ENCODE data around the gene SELENOI.

SELENOI gene

DNA sequence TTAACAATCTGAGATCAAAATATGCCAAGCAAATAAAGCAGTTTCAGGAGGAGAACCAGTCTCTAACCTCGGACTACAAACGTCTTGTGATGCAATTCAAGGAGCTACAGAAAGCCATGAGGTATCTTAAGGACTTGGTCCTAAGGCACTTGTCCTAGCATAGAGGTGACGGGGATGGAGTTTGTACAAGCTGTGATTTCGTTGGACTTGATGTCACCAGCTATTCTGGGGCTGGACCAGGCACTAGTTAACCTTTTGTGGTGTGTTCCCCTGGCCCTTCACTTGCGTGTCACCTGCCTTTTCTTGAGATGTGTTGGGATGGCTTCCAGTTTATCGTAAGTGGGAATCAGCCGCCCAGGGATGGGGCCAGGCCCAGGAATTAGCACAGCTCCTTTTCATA lies 98.3 kb downstream of the SELENOI start:
- no peak for DNase-seq (ENCODE audit: low read depth in 2 of 3, low spot score in 1 of 3)

Measured in stimulated activated CD4-positive, alpha-beta T cell treated with anti-CD3 and anti-CD28 coated beads, Interleukin-12 subunit alpha, Interleukin-12 subunit beta, amount 100 ng/mL, for 48 hours (primary cell).